HG02571 (cell line): ENCODE measurements around the gene IFITM10.

Source experiments
- ATAC-seq: cut with Tn5 transposase; IDR thresholded peaks from one replicate; pipeline ENCODE4 v1.9.1; 2021; ENCODE audit warnings: mild to moderate bottlenecking, moderate library complexity; ENCODE audit not compliant: unreplicated experiment

The IFITM10 gene

GRCh38 chr11:1750481-1750839, at the start of gene IFITM10:
Gene IFITM10, minus strand, starts transcription at chr11:1750595. Its CDS starts 153 bp downstream, at chr11:1750442.
- no peak for ATAC-seq

- ATAC-seq: no peak
These were observed 47.2 kb upstream of the IFITM10 start for GRCh38 chr11:1797391-1798125.

- ATAC-seq: no peak
These were observed 46.1 kb upstream of the IFITM10 start for GRCh38 chr11:1796413-1797011.

- ATAC-seq: no peak
These were observed 42.7 kb upstream of the IFITM10 start for GRCh38 chr11:1793081-1793480.

- no peak for ATAC-seq
These were observed 42.1 kb upstream of the IFITM10 start for GRCh38 chr11:1792461-1792860.

- ATAC-seq: no peak
These were observed 41.5 kb upstream of the IFITM10 start for GRCh38 chr11:1791912-1792311.

- no peak for ATAC-seq
These were observed 36.1 kb upstream of the IFITM10 start for GRCh38 chr11:1786466-1786865.

- no peak for ATAC-seq
These were observed 35.5 kb upstream of the IFITM10 start for GRCh38 chr11:1785749-1786413.

- ATAC-seq: no peak
These were observed 34.6 kb upstream of the IFITM10 start for GRCh38 chr11:1784761-1785650.

GRCh38 chr11:1783725-1784529, 33.5 kb upstream of the IFITM10 start:
- no peak for ATAC-seq

- ATAC-seq: no peak
These were observed 32.7 kb upstream of the IFITM10 start for GRCh38 chr11:1782831-1783724.

- no peak for ATAC-seq
These were observed 31.7 kb upstream of the IFITM10 start for GRCh38 chr11:1782031-1782590.

GRCh38 chr11:1781593-1781975, 31.2 kb upstream of the IFITM10 start:
- no peak for ATAC-seq

- no peak for ATAC-seq
These were observed 30.6 kb upstream of the IFITM10 start for GRCh38 chr11:1780700-1781592.

GRCh38 chr11:1779806-1780699, 29.7 kb upstream of the IFITM10 start:
- no peak for ATAC-seq

- ATAC-seq: no peak
These were observed 28.8 kb upstream of the IFITM10 start for GRCh38 chr11:1779034-1779805.
